ENCODE results near the gene CDO1.
A peak's percentile ranks its signal among the peaks of the same experiment; 100 is the strongest.

GRCh38 chr5:115838885-115839518 lies 22.5 kb upstream of the CDO1 start:
- TF ChIP-seq, protein P1, sequence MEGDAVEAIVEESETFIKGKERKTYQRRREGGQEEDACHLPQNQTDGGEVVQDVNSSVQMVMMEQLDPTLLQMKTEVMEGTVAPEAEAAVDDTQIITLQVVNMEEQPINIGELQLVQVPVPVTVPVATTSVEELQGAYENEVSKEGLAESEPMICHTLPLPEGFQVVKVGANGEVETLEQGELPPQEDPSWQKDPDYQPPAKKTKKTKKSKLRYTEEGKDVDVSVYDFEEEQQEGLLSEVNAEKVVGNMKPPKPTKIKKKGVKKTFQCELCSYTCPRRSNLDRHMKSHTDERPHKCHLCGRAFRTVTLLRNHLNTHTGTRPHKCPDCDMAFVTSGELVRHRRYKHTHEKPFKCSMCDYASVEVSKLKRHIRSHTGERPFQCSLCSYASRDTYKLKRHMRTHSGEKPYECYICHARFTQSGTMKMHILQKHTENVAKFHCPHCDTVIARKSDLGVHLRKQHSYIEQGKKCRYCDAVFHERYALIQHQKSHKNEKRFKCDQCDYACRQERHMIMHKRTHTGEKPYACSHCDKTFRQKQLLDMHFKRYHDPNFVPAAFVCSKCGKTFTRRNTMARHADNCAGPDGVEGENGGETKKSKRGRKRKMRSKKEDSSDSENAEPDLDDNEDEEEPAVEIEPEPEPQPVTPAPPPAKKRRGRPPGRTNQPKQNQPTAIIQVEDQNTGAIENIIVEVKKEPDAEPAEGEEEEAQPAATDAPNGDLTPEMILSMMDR (IDR thresholded peaks at IDR 0.05) = peak; percentile 13 to 69 (median 62)
- no peak for TF ChIP-seq POLR2A (IDR thresholded peaks at IDR 0.05)

Measured in Peyer's patch (tissue), 4 donors.